Activated effector memory CD4-positive, alpha-beta T cell treated with Interleukin-2 at 50 U/mL for 16 hours (primary cell): ENCODE results near the gene GPC5.
"Not testable (repeated sequence)": the region's sequence is repeated elsewhere in the genome, so short reads cannot be mapped to it uniquely, and the experiment has no call there.

ENCODE experiments used
- DNase-seq: peaks from one replicate; pipeline ENCODE4 v3.0.0-alpha.2; 2020

The GPC5 gene

DNA sequence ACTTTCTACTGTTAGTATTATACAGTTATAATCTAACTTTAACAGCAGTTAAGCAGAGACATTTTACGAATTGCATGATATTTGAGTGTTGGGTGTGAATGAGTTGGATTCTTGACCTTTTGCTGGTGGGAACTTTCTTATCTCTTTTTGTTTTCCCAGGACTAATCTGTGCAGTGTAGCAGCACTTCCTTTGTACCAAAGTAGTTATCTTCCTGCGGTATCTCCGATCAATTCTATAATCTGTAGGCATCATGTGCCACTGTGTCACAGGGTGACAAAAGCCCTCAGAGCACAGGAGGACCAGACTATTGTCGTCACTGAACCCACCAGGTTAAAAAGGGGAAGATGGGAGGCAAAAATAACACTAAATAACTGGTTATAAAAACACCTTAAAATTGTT, 823.5 kb downstream of the GPC5 start:
- DNase-seq, result no peak

DNA sequence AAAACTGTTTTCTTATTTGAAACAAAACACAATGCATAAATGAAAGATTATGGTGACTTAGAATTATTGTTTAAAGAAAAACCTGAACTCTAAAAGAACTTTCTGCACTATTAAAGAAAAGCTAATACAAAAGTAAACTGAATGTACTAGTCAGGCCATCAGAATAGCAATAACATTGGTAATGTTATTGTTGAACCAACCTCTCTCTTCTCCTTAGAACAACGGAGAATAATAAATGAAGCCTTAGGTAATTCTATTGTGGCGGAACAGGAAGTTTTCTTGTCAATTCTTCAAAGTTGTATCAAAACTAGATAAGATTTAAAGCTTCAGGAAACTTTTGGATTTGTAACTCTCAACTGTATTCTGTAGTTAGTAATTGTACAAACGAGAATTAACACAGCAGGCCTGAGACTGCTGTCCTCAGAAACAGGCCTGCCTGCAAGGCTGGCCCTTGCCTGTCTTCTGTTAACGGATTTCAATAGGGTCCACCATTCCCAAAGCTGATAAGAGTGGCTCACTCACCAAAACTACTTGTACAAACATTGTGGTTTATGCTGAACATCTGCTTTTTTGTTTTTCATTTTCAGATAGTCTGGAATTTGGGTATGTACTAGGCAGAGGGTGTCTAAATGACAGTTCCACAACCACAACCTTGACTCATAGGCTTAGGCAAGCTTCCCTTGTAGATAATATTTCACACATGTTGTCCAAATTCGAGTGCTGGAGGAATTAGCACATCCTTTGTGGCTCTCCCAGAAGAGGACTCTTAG, 825.8 kb downstream of the GPC5 start:
- DNase-seq, result no peak

DNA sequence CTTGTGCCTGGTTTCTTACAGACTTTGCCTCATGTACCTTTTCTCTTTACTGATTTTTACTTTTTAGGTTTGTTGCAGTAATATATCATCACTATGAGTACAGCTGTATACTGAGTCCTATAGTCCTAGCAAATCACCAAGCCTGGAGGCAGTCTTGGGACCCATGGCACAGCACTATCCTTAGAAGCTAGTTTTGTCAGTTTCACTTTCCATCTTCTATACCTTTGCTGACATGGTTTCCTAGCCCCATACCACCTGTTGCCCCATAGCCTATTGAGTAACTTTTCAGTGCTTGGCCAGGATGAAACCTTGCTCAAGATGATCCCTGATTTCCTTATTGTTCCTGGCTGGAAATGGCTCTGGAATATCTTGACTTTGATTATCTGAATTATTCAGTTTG, 826.4 kb downstream of the GPC5 start:
- no peak for DNase-seq

DNA sequence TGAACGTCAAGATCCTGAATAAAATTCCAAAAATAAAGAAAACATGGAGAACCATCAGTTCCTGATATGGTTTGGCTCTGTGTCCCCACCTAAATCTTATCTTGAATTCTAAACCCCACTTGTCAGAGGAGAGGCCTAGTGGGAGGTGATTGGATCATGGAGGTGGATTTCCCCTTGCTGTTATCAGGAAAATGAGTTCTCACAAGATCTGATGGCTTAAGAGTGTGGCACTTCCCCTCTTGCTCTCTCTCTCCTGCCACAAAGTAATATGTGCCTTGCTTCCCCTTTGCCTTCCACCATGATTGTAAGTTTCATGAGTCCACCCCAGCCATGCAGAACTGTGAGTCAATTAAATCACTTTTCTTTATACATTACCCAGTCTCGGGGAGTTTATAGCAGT, 827.4 kb downstream of the GPC5 start:
- DNase-seq, result no peak

DNA sequence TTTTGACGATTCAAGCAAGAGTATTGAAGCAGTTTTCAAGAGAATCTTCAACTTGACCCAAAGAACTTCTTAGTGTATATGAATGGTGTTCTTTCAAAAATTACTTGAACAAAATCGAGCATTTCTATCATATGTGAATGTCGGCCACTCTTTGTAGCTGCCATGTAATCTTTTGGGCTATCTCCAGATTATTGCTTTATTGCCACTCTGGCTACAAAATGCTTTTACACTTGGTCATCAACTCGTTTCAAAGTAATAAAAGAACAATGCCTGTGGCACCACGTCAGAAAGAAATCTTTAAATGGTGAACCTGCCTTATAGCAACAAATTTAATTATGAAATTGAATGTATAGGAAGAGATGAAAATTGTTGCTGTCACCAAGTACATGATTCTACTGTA, 834.5 kb downstream of the GPC5 start:
- no peak for DNase-seq

DNA sequence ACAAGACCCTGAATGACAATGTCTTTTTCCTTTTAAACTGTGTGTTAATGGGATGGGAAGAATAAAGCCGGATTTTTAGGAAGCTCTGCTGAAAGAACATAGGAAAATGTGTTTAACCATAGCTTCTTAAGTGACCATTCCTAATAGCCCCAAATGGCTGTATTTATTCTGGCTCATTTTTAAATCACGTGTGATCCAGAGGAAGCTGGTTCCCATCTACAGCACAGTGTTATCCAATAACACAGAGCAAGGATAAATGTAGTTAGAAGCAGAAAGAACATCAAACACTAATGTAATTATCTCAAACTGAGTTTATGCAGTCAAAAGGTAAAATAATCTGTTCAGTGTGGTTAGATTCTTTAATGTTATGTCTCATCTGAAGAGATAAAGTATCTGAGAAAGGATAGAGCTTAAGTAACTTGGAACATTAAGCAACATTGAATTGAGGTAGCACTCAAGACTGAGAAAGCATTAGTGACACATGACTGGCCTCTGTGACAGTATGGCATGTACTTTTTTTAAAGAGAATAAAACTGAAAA, 853.3 kb downstream of the GPC5 start:
- no peak for DNase-seq

DNA sequence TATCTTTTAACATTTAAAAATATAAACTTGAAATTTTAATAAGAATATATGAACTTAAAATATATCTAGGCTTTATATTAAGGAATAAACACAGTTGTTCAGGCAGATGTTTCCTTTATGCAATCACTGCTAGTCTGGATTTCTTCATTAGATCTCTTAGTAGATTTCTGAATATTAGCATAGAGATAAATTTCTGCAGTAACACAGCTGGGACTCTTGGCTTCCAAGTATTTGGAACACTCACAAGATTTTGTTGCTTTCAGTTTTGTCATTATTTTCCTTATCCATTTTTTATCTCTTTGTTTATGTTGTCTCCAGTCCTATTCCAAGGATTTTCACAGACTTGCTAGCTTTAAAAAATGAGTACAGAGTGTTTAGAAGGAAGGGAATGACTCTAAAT, 857.1 kb downstream of the GPC5 start:
- DNase-seq, result no peak

DNA sequence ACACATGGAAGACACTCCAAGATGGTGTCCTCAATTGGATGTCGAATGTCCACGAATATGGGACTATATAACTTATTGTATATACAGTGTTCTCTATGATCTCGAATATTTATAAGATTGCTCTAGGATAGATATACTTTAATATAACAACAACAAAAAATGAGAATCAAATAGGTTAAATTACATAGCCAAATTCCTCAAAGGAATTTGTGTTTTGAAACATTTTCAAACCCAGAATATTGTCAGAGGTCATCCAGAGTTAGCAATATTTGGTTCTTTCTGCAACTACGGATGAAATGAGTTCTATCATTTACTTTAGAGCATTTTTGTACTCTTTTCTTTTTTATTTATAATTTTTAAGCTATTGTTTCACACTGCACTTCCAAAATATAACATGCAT, 857.8 kb downstream of the GPC5 start:
- DNase-seq, result no peak

DNA sequence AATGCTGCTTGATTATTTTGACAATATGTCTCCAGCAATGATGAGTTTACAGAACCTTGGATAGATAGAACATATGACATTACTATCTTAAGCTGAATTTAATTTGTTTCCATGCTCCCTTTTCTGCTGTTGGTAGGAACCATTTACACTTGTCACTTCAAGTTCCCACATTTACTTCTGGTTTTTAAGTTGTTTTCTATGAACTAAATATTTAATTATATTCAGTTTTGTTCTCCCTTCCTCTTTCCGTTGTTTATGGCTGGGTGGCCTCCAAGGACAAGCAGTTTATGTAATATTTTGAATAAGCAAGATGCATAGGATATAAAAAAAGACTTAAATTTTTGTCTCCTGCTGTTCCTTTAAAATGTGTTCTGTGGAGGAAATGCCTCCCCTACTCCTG, 860.6 kb downstream of the GPC5 start:
- DNase-seq, result no peak

DNA sequence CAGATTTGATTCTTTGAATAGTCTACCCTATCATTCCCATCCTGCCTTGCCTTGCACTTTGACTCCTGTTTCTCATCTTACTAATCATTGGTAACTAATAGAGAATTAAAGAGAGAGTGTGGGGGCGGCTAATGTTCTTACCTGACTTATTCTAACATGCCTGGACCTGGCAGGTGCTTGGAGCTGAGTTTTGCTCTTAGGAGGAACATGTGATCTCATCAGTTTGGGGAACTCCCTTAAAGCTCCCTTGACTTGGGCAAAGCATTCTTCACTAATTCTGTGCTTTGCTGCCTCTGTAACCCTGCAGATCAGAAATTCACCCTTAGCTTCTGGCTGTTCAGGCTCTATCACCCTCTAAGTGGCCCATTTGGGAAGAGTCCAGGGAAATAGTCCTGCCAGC, 861.1 kb downstream of the GPC5 start:
- no peak for DNase-seq

DNA sequence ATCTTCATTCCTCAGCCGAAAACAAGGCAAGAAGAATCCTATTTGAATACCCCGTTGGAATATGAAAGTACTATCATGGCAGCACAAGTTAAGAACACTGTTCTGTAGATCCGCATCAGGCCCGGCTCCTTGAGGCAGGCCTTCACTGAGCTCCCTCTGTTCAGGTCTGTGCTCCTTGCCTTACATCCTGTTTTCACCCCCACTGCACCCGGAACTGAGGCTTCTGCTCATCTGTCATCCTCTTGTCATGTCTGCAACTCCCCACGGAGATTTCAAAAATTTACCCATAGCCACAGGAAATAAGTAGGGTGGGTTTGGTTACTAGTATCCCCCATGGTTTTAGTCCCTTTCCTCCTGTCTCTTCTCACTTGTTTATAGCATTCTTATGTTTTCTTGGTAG, 861.9 kb downstream of the GPC5 start:
- DNase-seq, result no peak

DNA sequence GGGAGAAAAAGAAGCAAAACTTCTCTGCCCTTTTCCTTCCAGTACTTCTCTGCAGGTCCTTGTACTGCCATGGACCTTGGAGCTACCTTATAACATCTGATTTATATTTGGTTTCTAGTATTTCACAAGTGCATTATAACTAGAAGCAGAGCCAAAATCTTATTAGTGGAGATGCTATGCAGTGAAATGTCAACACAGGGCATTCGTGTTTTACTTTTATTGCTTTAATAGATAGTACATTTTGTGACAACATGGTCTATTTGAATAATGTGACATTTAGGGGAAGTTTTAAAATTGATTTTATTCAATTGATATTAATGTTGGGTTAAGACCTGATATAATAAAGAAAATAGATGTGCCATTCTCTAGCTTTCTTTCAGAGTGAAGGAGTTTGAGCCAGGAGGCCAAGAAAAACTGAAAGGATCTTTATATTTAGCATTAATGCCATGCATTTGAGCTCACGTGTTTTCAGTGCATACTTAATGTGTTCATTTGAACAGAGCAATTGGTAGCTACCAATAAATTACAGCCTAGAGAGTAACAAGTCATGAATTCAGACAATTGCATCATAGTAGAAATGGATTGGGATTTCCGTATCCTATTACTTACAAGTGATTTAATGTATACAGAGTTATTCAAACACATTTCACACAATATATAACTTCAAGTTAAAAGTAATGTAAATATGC, 863.8 kb downstream of the GPC5 start:
- DNase-seq, result no peak

DNA sequence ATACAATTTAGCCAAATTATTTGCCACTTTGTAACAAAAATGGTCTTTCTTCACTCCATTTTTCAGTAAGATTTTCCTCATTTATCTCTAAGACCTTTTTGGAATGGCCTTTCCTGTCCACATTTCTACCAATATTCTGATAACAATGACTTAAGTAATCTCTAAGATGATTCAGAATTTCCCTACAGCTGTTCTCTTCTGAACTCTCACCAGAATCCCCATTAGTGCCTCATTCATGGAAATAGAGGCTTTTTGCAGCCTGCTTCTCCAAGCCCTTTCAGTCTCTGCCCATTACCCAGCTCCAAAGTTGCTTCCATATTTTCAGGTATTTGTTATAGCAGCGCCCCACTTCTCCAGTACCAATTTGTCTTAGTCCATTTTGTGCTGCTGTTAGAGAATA, 867.0 kb downstream of the GPC5 start:
- no peak for DNase-seq

DNA sequence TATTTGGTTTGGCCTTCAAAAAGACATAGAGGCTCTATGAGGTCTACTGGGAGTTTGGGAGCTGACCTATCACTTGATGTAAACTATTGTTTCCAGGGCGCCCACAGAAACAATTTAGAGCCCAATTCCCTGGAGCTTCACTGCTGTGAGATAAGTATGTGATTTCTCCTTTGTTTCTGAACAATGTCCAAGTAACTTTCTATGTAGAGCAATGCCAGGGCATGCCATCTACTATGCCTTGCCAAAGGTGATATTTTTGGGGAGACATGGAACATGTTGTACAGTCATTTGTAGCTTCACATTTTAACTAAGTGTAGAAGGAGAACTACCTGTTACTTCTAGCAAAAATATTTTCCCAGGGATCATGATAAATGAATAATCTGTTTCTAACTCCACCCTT, 872.6 kb downstream of the GPC5 start:
- no peak for DNase-seq

DNA sequence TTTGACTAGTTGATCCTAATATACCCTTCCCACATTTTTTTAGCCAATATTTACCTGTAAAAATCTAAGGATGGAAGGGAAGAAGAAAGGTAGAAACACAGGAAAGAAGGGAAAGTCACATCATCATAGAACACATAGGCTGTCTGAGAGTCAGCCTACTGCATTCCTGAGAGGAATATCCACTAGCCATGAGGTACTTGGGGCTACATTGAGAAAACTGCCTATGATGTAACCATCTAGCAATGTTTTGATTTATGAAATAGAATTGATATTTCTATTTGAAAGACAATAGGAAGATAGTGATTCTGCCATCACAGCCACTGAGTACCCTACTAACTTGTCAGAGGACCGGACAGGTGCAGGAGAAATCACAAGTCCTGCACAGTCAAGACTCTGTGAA, 873.8 kb downstream of the GPC5 start:
- DNase-seq, result no peak

DNA sequence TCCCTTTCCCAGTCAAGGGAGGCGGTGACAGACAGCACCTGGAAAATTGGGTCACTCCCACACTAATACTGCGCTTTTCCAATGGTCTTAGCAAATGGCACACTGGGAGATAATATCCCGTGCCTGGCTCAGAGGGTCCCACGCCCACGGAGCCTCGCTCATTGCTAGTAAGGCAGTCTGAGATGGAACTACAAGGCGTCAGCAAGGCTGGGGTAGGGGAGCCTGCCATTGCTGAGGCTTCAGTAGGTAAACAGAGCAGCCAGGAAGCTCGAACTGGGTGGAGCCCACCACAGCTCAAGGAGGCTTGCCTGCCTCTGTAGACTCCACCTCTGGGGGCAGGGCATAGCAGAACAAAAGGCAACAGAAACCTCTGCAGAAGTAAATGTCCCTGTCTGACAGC, 882.6 kb downstream of the GPC5 start:
- DNase-seq, result not testable (repeated sequence)

DNA sequence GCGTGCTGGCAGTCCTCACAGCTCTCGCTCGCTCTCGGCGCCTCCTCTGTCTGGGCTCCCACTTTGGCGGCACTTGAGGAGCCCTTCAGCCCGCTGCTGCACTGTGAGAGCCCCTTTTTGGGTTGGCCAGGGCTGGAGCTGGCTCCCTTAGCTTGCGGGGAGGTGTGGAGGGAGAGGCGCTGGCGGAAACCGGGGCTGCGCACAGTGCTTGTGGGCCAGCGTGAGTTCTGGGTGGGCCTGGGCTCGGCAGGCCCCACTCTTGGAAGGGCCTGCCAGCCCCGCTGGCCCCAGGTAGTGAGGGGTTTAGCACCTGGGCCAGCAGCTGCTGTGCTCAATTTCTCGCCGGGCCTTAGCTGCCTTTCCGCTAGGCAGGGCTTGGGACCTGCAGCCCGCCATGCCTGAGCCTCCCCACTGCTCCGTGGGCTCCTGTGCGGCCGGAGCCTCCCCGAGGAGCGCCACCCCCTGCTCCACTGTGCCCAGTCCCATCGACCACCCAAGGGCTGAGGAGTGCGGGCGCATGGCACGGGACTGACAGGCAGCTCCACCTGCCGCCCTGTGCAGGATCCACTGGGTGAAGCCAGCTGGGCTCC, 892.4 kb downstream of the GPC5 start:
- DNase-seq, result not testable (repeated sequence)

DNA sequence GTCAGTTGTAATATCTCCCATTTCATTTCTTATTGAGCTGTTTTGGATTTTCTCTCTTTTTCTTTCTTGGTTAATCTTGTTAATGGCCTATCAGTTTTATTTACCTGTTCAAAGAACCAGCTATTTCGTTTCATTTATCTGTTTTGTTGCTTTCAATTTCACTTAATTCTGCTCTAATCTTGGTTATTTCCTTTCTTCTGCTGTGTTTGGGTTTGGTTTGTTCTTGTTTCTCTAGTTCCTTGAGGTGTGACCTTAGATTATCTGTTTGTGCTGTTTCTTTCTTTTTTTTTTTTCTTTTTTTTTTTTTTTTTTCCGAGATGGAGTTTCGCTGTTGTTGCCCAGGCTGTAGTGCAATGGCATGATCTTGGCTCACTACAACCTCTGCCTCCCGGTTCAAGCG, 896.1 kb downstream of the GPC5 start:
- not testable (repeated sequence) for DNase-seq

DNA sequence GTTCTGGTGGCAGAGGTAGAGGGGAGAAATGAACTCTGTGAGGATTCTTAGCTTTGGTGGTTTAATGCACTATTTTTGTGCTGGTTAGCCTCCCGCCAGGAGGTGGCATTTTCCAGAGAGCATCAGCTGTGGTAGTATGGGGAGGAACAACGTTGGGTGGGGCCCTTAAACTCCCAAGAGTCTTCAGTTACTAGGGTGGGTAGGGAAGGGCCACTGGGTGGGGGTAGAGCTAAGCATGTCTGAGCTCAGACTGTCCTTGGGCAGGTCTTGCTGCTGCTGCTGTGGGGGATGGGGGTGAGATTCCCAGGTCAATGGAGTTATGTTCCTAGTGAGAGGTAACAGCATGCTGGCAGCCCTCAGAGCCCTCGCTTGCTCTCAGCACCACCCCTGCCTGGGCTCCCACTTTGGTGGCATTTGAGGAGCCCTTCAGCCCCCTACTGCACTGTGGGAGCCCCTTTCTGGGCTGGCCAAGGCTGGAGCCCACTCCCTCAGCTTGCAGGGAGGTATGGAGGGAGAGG, 897.8 kb downstream of the GPC5 start:
- not testable (repeated sequence) for DNase-seq

DNA sequence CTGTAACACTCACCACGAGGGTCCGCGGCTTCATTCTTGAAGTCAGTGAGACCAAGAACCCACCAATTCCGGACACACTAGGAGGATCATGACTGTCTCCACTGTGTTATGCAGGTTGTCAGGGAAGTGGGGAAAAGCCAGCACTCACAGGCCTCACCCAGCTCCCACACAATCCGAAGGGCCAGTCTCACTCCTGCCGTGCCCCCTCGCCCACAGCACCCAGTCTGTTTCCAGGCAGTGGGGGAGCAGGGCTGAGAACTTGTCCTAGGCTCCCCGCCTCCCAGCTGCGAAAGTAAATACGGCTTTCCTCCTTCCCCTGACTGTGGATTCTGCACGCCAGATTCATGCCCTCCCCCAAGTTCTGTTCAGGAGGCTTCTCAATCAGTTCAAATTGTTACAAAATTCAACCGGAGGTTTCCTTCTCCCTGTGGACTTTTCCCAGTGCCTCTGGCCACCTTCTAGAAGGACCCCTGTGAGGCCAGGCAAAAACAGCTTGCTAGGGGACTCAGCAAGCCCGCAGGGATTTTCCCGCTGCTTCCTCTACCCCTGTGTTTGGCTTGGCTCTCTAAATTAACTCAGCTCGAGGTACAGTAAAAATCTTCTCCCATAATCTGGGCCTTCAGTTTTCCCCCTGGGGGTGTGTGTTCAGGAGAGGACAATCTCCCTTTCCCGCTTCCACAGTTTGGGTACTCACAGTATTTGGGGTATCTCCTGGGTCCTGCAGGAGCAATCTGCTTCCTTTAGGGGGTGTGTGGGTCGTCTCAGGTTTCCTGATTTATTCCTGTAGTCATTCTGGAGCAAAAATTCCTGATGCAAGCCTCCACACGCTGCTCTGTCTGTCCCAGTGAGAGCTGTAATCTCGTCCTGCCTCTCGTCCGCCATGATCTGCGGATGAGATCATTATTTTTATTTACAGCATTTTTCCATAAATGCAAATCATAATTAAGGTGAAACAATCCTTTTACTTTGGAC, 899.8 kb downstream of the GPC5 start:
- no peak for DNase-seq

DNA sequence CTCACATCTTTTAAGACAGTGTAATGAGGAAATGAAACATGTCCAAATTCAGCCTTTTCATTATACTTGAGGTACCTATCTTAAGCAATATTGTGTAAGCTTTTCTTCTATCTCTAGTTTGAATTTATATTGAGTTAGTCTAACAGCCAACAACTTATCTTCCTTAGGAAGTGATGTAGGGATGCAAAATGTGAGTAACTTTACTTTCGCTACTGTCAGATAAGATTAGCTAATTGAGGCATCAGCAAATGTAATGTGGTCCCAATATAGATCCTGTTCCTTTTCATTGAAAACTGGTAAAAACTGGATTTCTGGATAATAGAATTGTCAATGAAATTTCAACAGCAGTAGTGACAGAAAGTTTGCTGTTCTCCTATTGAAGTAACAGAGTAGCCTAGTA, 902.2 kb downstream of the GPC5 start:
- DNase-seq, result no peak

DNA sequence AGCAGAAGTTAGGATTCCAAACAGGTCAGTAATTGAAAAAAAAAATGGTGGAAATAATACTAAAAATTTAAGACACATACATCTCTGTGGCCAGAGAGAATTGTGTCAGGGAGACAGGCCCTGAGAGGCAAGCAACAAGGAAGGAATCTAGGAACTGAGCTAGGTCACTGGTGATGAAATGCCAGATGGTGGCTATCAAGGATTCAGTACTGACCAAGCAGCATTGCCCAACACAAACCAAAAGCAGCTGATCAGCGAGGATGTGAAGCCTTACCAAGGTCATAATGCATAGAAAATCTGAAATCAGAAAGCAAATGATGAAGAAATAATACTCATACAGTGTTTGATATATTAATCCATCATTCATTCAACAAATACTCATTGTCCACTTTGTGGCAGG, 905.0 kb downstream of the GPC5 start:
- DNase-seq, result no peak

DNA sequence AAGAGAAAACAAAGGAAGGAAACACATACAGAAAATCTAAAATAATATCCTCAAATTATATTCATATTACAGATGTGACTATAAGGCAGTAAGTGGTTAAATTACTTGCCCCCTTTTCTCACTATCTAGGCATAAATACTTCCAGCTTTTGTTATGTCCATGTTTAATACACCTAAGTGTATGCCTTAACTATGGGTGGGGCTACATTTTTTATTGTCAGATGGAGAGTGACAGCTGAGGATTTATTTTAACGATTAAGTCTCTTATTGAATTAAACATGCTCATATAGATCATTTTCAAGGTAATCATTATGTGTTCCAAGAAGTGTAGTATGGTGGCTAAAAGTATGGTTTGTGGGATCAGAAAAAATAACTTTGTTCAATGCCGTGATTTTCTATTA, 909.3 kb downstream of the GPC5 start:
- DNase-seq, result no peak
